Activated naive CD8-positive, alpha-beta T cell (primary cell): ENCODE measurements around the gene RPS6KB2.

Experiments
- H3K27ac Mint-ChIP-seq: one replicate; pipeline ENCODE4 v1.8.0; 2021; ENCODE audit warnings: mixed read lengths
- H3K27me3 Mint-ChIP-seq: one replicate; pipeline ENCODE4 v1.8.0; 2021; ENCODE audit warnings: mixed read lengths
- H3K36me3 Mint-ChIP-seq: one replicate; pipeline ENCODE4 v1.8.0; 2021; ENCODE audit warnings: mixed read lengths
- H3K4me1 Mint-ChIP-seq: one replicate; pipeline ENCODE4 v1.8.0; 2021; ENCODE audit warnings: low read depth, mixed read lengths
- H3K4me3 Mint-ChIP-seq: one replicate; pipeline ENCODE4 v1.8.0; 2021; ENCODE audit warnings: mild to moderate bottlenecking, mixed read lengths
- H3K9me3 Mint-ChIP-seq: one replicate; pipeline ENCODE4 v1.8.0; 2021; ENCODE audit warnings: low read depth, mixed read lengths

The RPS6KB2 gene

GRCh38 chr11:67428052-67429001 lies at the start of gene RPS6KB2:
TSS of gene RPS6KB2 (plus strand) at chr11:67428494. CDS start at chr11:67428546, 52 bp downstream.
- H3K4me1 Mint-ChIP-seq, result peaks cover 49% of the 10 kb centered on the region
- peak within 1 kb of the TSS; percentile 96 for H3K27ac Mint-ChIP-seq
- H3K9me3 Mint-ChIP-seq, result no peaks in the 10 kb centered on the region
- H3K4me3 Mint-ChIP-seq, result peak within 1 kb of the TSS; percentile 97
- no peaks in the 10 kb centered on the region for H3K36me3 Mint-ChIP-seq
- H3K27me3 Mint-ChIP-seq, result no peaks in the 10 kb centered on the region

DNA sequence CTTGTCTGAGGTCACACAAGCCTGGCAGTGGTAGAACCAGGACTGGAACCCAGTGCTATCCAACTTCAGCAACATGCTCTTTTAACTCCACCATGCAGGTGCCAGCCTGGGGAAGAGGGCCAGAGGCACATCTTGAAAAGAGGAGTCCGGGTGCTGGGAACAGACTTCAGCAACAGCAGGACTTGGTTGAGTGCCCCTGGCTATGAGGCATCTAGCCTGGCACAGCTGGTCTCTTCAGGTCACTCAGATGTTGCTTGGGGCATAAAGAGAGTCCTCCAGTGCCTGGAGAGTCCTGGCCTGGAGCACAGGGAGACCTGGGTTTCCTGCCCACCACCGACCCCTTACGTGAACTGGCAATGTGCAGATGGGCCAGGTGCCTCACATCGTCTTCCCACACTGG lies 49.8 kb upstream of the RPS6KB2 start:
- Mint-ChIP-seq H3K27me3 (no peaks in the 10 kb centered on the region), H3K4me3 (no peak overlapping the region), H3K9me3 (no peaks in the 10 kb centered on the region), H3K36me3 (no peaks in the 10 kb centered on the region), H3K4me1 (peaks cover 18% of the 10 kb centered on the region), H3K27ac (no peak overlapping the region)

GRCh38 chr11:67379061-67380058 lies 48.9 kb upstream of the RPS6KB2 start:
- Mint-ChIP-seq H3K9me3 (no peaks in the 10 kb centered on the region), H3K4me1 (peaks cover 13% of the 10 kb centered on the region), H3K4me3 (no peak overlapping the region), H3K27me3 (no peaks in the 10 kb centered on the region), H3K36me3 (no peaks in the 10 kb centered on the region), H3K27ac (no peak overlapping the region)

DNA sequence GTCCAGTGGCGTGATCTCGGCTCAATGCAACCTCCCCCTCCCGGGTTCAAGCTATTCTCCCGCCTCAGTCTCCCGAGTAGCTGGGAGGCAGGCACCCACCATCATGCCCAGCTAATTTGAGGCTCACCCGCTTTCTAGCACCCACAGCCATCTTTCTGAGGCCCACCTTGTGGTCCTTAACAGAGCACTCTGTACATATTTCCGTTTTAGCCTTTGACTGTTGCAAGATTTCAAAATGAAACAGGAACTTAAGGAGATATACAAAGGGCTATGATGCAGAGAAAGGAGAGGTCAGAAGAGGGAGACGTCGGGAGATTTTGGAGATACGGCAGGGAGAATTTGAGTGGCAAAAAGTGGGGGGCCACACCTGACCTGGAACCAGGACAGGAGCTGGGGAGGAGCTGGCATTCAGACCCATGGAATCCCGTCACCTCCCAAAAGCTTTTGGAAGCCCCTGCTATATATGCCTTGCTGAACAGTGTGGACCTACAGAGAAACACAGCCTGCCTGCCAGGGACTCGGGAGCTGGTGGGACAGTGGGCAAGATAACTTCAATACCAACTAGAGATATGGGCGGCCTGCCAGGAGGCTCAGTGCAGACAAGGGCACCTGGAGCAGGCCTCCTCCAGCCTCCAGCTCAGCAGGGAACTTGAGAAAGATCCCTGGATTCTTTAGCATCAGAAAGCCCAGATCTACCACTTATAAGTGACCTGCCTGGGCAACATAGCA lies 46.9 kb upstream of the RPS6KB2 start:
- peaks cover 4% of the 10 kb centered on the region for H3K4me1 Mint-ChIP-seq
- no peaks in the 10 kb centered on the region for H3K27me3 Mint-ChIP-seq
- H3K4me3 Mint-ChIP-seq, result no peak overlapping the region
- no peaks in the 10 kb centered on the region for H3K36me3 Mint-ChIP-seq
- no peaks in the 10 kb centered on the region for H3K9me3 Mint-ChIP-seq
- no peak overlapping the region for H3K27ac Mint-ChIP-seq

DNA sequence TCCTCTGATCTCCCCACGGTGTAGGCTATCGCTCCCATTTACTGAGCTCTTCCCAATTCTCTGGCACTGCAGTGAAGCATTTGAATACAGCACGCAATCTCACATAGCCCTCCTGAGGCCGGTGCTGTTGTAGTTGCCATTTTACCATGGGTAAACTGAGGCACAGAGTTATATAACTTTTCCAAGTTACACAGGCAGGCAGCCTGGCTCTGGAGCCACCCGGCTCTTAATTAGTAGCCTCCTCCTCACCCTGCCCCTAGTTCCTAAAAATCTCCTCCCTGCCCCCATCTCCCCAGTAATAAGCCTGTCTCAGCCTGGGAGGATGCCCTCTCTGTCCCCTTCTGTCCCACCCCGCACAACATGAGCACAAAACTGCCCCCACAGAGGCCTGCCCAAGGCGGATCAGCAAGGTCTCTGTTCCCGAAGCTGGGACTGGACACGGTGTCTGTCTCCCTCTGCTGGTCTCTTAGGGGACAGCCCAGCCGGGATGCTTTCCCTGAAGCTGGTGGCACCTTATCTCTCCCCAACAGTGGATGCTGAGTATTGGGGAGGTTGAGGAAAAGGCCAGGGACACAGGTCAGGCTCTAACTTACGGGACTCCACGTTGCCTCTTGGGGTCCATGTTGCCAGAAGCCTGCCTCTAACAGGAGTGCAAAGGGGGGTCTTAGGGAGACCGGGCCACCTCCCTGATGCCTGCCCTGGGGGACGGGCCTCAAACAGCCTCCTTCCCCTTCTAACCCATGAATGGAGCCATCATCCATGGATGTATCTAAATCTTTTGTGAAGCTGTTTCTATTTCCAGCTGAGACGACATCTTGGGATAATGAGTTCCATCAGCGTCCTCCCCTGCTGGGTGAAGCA lies 45.8 kb upstream of the RPS6KB2 start:
- H3K4me3 Mint-ChIP-seq, result no peak overlapping the region
- H3K27me3 Mint-ChIP-seq, result no peaks in the 10 kb centered on the region
- H3K27ac Mint-ChIP-seq, result no peak overlapping the region
- H3K36me3 Mint-ChIP-seq, result no peaks in the 10 kb centered on the region
- H3K9me3 Mint-ChIP-seq, result no peaks in the 10 kb centered on the region
- H3K4me1 Mint-ChIP-seq, result peaks cover 4% of the 10 kb centered on the region

GRCh38 chr11:67384851-67385366 lies 43.4 kb upstream of the RPS6KB2 start:
- Mint-ChIP-seq H3K4me1 (peaks cover 16% of the 10 kb centered on the region), H3K36me3 (no peaks in the 10 kb centered on the region), H3K9me3 (no peaks in the 10 kb centered on the region), H3K4me3 (no peak overlapping the region), H3K27me3 (no peaks in the 10 kb centered on the region), H3K27ac (no peak overlapping the region)

DNA sequence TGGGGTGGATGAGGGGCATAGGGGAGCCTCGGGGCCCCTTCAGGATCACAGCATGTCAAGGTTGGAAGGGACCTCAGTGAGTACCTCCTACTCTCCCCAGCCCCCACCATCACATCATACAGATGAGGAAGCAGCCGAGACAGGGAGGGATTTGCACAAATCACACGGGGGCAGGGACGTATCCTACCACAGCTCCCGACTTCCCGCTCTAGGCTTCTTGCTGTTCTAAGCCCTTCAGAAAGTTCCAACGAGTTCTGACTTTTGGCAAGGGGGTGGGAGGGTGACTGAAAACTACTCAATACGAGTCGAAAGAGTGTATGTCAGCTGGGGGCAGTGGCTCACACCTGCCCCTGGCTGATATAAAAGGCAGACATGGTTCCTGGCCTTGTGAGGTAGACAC lies 41.2 kb upstream of the RPS6KB2 start:
- Mint-ChIP-seq H3K27ac (no peak overlapping the region), H3K27me3 (no peaks in the 10 kb centered on the region), H3K4me3 (no peak overlapping the region), H3K4me1 (peaks cover 22% of the 10 kb centered on the region), H3K9me3 (no peaks in the 10 kb centered on the region), H3K36me3 (no peaks in the 10 kb centered on the region)

GRCh38 chr11:67387518-67387917 lies 40.8 kb upstream of the RPS6KB2 start:
- no peaks in the 10 kb centered on the region for H3K9me3 Mint-ChIP-seq
- no peaks in the 10 kb centered on the region for H3K27me3 Mint-ChIP-seq
- H3K4me1 Mint-ChIP-seq, result peaks cover 23% of the 10 kb centered on the region
- no peaks in the 10 kb centered on the region for H3K36me3 Mint-ChIP-seq
- H3K4me3 Mint-ChIP-seq, result no peak overlapping the region
- H3K27ac Mint-ChIP-seq, result no peak overlapping the region

DNA sequence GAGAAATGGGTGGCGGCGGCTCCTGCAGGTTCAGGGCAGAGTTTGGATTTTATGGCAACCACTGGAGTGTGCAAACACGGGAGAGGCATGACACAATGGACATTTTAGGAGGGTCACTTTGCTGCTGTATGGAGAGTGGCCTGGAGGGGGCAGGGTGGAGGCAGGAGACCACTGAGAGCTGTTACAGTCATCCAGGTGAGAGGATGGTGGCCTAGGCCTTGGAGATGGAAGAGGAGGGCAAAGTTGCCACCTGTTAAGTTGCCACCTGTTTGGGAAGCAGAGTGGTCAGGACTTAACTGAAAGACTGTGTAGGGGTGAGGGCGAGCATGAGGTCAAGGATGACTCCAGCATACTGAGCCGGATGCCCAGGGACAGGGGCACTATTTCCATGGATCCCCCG lies 38.8 kb upstream of the RPS6KB2 start:
- Mint-ChIP-seq H3K36me3 (no peaks in the 10 kb centered on the region), H3K27me3 (no peaks in the 10 kb centered on the region), H3K9me3 (no peaks in the 10 kb centered on the region), H3K4me1 (peaks cover 32% of the 10 kb centered on the region), H3K27ac (peak overlapping the region; percentile 72), H3K4me3 (peak overlapping the region; percentile 73)

DNA sequence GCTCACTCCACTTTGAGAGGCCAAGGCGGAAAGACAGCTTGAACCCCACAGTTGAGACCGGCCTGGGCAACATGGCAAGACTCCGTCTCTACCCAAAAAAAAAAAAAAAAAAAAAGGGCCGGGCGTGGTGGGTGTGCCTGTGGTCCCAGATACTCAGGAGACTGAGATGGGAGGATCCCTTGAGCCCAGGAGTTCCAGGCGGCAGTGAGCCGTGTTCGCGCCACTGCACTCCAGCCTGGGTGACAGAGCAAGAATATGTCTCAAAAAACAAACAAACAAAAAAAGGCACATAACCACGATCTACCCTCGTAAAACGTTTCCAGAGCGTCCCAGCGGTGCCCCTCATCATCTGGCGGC lies 37.4 kb upstream of the RPS6KB2 start:
- Mint-ChIP-seq H3K27me3 (no peaks in the 10 kb centered on the region), H3K4me1 (peaks cover 32% of the 10 kb centered on the region), H3K4me3 (peak overlapping the region; percentile 94), H3K27ac (peak overlapping the region; percentile 87), H3K36me3 (no peaks in the 10 kb centered on the region), H3K9me3 (no peaks in the 10 kb centered on the region)

- H3K4me1 Mint-ChIP-seq, result peaks cover 34% of the 10 kb centered on the region
- H3K4me3 Mint-ChIP-seq, result peak within 1 kb of the TSS; percentile 94
- H3K27ac Mint-ChIP-seq, result peak within 1 kb of the TSS; percentile 87
- H3K36me3 Mint-ChIP-seq, result no peaks in the 10 kb centered on the region
- no peaks in the 10 kb centered on the region for H3K9me3 Mint-ChIP-seq
- H3K27me3 Mint-ChIP-seq, result no peaks in the 10 kb centered on the region
Measured at GRCh38 chr11:67391304-67392182, 36.8 kb upstream of the RPS6KB2 start, which contains the start of gene RAD9A. TSS of gene RAD9A (plus strand) at chr11:67391986. CDS start at chr11:67392045, 59 bp downstream.

DNA sequence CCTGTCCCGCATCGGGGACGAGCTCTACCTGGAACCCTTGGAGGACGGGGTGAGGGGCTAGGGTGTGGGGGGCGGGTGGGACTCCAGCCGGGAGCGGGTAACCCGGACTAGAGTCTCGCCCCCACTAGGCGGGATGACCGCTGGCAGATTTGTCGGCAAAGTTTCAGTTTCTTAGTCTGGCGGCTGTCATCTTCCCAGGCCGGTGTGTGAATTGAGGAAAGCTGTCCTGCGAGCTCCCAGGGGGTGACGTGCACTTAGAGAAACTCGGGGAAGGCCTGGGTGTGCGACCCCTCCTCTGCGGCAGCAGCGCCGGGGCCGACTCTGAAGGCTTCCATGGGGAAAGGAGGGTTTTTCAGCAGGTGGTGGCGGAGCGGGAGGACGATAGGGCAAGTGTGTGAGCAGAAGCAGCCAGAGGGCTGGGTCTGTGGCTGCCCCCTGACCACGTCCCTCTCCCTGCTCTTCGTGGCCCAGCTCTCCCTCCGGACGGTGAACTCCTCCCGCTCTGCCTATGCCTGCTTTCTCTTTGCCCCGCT lies 36.0 kb upstream of the RPS6KB2 start:
- H3K9me3 Mint-ChIP-seq, result no peaks in the 10 kb centered on the region
- H3K27me3 Mint-ChIP-seq, result no peaks in the 10 kb centered on the region
- peaks cover 39% of the 10 kb centered on the region for H3K4me1 Mint-ChIP-seq
- no peaks in the 10 kb centered on the region for H3K36me3 Mint-ChIP-seq
- H3K27ac Mint-ChIP-seq, result peak overlapping the region; percentile 68
- peak overlapping the region; percentile 94 for H3K4me3 Mint-ChIP-seq

GRCh38 chr11:67393437-67393836 lies 34.9 kb upstream of the RPS6KB2 start:
- H3K27ac Mint-ChIP-seq, result no peak overlapping the region
- H3K9me3 Mint-ChIP-seq, result no peaks in the 10 kb centered on the region
- H3K4me1 Mint-ChIP-seq, result peaks cover 48% of the 10 kb centered on the region
- H3K4me3 Mint-ChIP-seq, result peak overlapping the region; percentile 94
- no peaks in the 10 kb centered on the region for H3K36me3 Mint-ChIP-seq
- H3K27me3 Mint-ChIP-seq, result no peaks in the 10 kb centered on the region
